Pancreas (tissue), 10 donors: ENCODE results near the gene HECTD4. TPM values are rescaled to one million over a fixed set of nuclear protein-coding genes. Genes with fewer than 3 reads are reported as not detected.

Source experiments
- ATAC-seq, 4 donors: fragments of 200-7000 bp; cut with Tn5 transposase; one replicate each; pipeline versions ENCODE4 v1.8.0 to v1.9.1; 2020; ENCODE audit warnings: mild to moderate bottlenecking in 4 of 4, moderate library complexity in 4 of 4
- DNase-seq, 6 donors: peaks; one replicate each; pipeline ENCODE4 v3.0.0-alpha.2; 2020
- FAIRE-seq: peaks from 2 replicates; lab custom pipeline; 2012; peaks lifted over from hg19 to GRCh38; lab: Jason Lieb, UNC
- H3K27ac ChIP-seq, 4 donors: fragments of 200-600 bp; sonication (generic); 1 replicate in 3 of 4; 2 replicates in 1 of 4; pipeline versions ENCODE4 v1.5.0 to v1.8.0; 2020
- H3K27me3 ChIP-seq, 4 donors: fragments of 200-600 bp; one replicate each; pipeline ENCODE4 v1.8.0; 2021
- H3K36me3 ChIP-seq, 3 donors: fragments of 200-600 bp; sonication (generic) in 1 of 3; one replicate each; pipeline versions ENCODE4 v1.5.0 to v1.8.0; 2020 to 2021
- H3K4me1 ChIP-seq, 3 donors: fragments of 200-600 bp; one replicate each; pipeline ENCODE4 v1.8.0; 2021
- H3K4me3 ChIP-seq, 4 donors: fragments of 200-600 bp; sonication (generic) in 2 of 4; one replicate each; pipeline versions ENCODE4 v1.5.0 to v1.8.0; 2020 to 2021
- H3K9me3 ChIP-seq, 4 donors: fragments of 200-600 bp; one replicate each; pipeline ENCODE4 v1.8.0; 2021
- CTCF ChIP-seq, 4 donors: fragments of 200-600 bp; sonication (generic) in 3 of 4; IDR thresholded peaks; one replicate each; pipeline versions ENCODE4 v1.5.0 to v1.8.0; 2021; ENCODE audit warnings: antibody characterized with exemption in 4 of 4
- WGBS, 2 donors: extraction: QIAGEN DNeasy Blood & Tissue Kit; methylation state at CpG; one replicate each; pipeline ENCODE4 v1.1.7; 2013; 5-methylcytosine and 5-hydroxymethylcytosine counted together
- intact Hi-C, 3 donors: fragments of 100-400 bp; cut with DNase I; formaldehyde crosslinking; loops; one replicate each; pipeline versions ENCODE4 v1.11.1 to v1.14.2; 2022
- polyA plus RNA-seq, 2 donors: library from polyadenylated mRNA; stranded (reverse); fragments of 200-250 nt; gene quantifications; one replicate each; pipeline ENCODE4 v1.2.3, GENCODE V29; 2013
- total RNA-seq, 6 donors: library from RNA; stranded (reverse); fragmentation: NEBNext Ultra II Directional in 4 of 6; extraction: Animal tissue kit (Norgen Biotek cat#: 25700) in 4 of 6; gene quantifications; one replicate each; pipeline versions ENCODE4 v1.2.1 to v1.2.4, GENCODE V29; 2021 to 2023
- donor health status: healthy with polysubstance abuse.
- donor health status: DM: no; HTN: no; CAD: no; lungs with moderate emphysema.
- donor health status: DM: no; HTN: no; CAD: no.
- donor health status: control.
- donor health status: control.
- donor health status: Bipolar disorder and iron deficiency.
- donor health status: DM: yes; HTN: yes; CAD: no.
- donor health status: DM: no; HTN: no; CAD: no.
- donor health status: DM: no; HTN: no; CAD: no.
- donor health status: DM: yes; HTN: yes; CAD: no.

Gene HECTD4
- total and polyA plus RNA-seq, 8 donors = 17.9 to 38.4 (median 26.4) TPM

GRCh38 chr12:112188130-112188830, 194.0 kb downstream of the HECTD4 start:
- ATAC-seq = no peak
- TF ChIP-seq CTCF (IDR thresholded peaks at IDR 0.05) = no peak
- DNase-seq = no peak
- Histone ChIP-seq H3K9me3 (no peaks in the 10 kb centered on the region), H3K36me3 (peaks cover 0 to 41% (median 0%) of the 10 kb centered on the region in 3 donors), H3K27me3 (no peaks in the 10 kb centered on the region), H3K4me3 (no peak overlapping the region), H3K27ac (no peak overlapping the region), H3K4me1 (no peaks in the 10 kb centered on the region)
- 90 to 94% methylated on average over 9 of the region's 9 CpGs for WGBS, 2 donors
- intact Hi-C loops = no loop called here
- no peak for FAIRE-seq

GRCh38 chr12:112185093-112185923, 196.9 kb downstream of the HECTD4 start:
- Histone ChIP-seq H3K4me3 (no peak overlapping the region), H3K4me1 (no peaks in the 10 kb centered on the region), H3K9me3 (no peaks in the 10 kb centered on the region), H3K36me3 (peaks cover 0 to 29% (median 0%) of the 10 kb centered on the region in 3 donors), H3K27me3 (no peaks in the 10 kb centered on the region), H3K27ac (no peak overlapping the region)
- no peak for FAIRE-seq
- TF ChIP-seq CTCF (IDR thresholded peaks at IDR 0.05) = no peak
- no peak for ATAC-seq
- peak in 1 of 6 donors; percentile 67 for DNase-seq
- intact Hi-C loops = no loop called here
- 93% methylated on average over 26 of the region's 26 CpGs for WGBS, 2 donors

GRCh38 chr12:112184056-112184887, 198.0 kb downstream of the HECTD4 start:
- ATAC-seq (no peak), DNase-seq (peak in 1 of 6 donors; percentile 68)

More at GRCh38 chr12:112184056-112184887, 198.0 kb downstream of the HECTD4 start:
- no peak for FAIRE-seq
- Histone ChIP-seq H3K27ac (no peak overlapping the region), H3K4me1 (no peaks in the 10 kb centered on the region), H3K9me3 (no peaks in the 10 kb centered on the region), H3K27me3 (no peaks in the 10 kb centered on the region), H3K36me3 (peaks cover 0 to 29% (median 0%) of the 10 kb centered on the region in 3 donors), H3K4me3 (no peak overlapping the region)
- 96 to 98% methylated on average over 41 to 46 of the region's 46 CpGs for WGBS, 2 donors
- no peak for TF ChIP-seq CTCF (IDR thresholded peaks at IDR 0.05)
- intact Hi-C loops = no loop called here
